Nucleus accumbens (tissue), 56 donors: ENCODE measurements around the gene GJD3.
A peak's percentile ranks its signal among the peaks of the same experiment; 100 is the strongest.

ENCODE experiments used
- DNase-seq, 56 donors: peaks; one replicate each; lab custom pipeline; 2025; lab: John Stamatoyannopoulos, UW

The GJD3 gene

GRCh38 chr17:40343219-40344119 lies 21.1 kb downstream of the GJD3 start:
- peak in 2 of 56 donors; percentile 11 to 41 for DNase-seq

- DNase-seq, result no peak
Observed at GRCh38 chr17:40342504-40343218, 21.9 kb downstream of the GJD3 start.

GRCh38 chr17:40341808-40342503 lies 22.6 kb downstream of the GJD3 start:
- peak in 42 of 56 donors; percentile 13 to 74 (median 46) for DNase-seq

- peak in 45 of 56 donors; percentile 15 to 92 (median 52) for DNase-seq
Observed at GRCh38 chr17:40340880-40341807, 23.4 kb downstream of the GJD3 start.

- DNase-seq, result no peak
Observed at GRCh38 chr17:40340327-40340726, 24.2 kb downstream of the GJD3 start.

GRCh38 chr17:40338941-40339649 lies 25.4 kb downstream of the GJD3 start:
- DNase-seq, result no peak

GRCh38 chr17:40338058-40338457 lies 26.5 kb downstream of the GJD3 start:
- no peak for DNase-seq

GRCh38 chr17:40337351-40337750 lies 27.2 kb downstream of the GJD3 start:
- no peak for DNase-seq

- no peak for DNase-seq
Observed at GRCh38 chr17:40335620-40336019, 28.9 kb downstream of the GJD3 start.

GRCh38 chr17:40333781-40334448 lies 30.6 kb downstream of the GJD3 start:
- DNase-seq, result no peak

GRCh38 chr17:40331743-40332641 lies 32.5 kb downstream of the GJD3 start:
- DNase-seq, result peak in 51 of 56 donors; percentile 50 to 85 (median 73)

GRCh38 chr17:40330850-40331470 lies 33.6 kb downstream of the GJD3 start:
- DNase-seq, result no peak

- DNase-seq, result peak in 2 of 56 donors; percentile 22 to 34
Observed at GRCh38 chr17:40329839-40330794, 34.4 kb downstream of the GJD3 start.

- DNase-seq, result no peak
Observed at GRCh38 chr17:40328386-40328766, 36.2 kb downstream of the GJD3 start.

GRCh38 chr17:40327735-40328385 lies 36.7 kb downstream of the GJD3 start:
- DNase-seq, result no peak
